SH-SY5Y (cell line): ENCODE data around the gene TUBG2.

Experiments
- GATA2 ChIP-seq: IDR thresholded peaks from 2 replicates; pipeline ENCODE4 v1.6.1; 2011; ENCODE audit warnings: mild to moderate bottlenecking, low read depth, low read length
- GATA3 ChIP-seq: IDR thresholded peaks from 2 replicates; pipeline ENCODE4 v1.6.1; 2011; ENCODE audit warnings: low read depth, mild to moderate bottlenecking, low read length, moderate library complexity

DNA sequence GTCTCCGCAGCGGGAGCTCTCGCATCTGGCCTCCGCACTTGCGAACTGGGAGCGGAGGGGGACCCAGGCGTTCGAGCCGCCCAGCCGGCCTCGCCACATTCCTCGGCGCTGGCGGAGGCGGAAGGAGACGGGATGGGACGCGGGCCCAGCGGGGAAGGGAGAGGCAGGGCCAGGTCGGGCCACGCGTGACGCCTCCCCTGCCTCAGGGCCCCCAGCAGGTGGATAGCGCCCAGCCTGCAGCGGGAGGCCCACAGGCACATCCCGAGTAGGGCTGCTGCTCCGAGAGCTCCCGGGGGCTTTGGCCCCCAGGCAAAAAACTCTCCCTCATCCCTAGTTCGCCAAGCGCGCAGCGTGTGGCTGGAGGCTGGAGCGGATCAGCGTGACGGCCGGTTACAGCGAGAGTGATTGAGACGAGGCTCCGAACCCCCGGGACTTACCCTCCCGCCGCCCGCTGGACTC, 16.9 kb downstream of the TUBG2 start:
- TF ChIP-seq GATA3 (no peak), GATA2 (no peak)
